Liver (tissue), 9 donors: ENCODE results near the gene MRS2. TPM values are rescaled to one million over a fixed set of nuclear protein-coding genes. Genes with fewer than 3 reads are reported as not detected.

Source experiments
- DNase-seq: peaks from one replicate; pipeline ENCODE4 v3.0.0-alpha.2; 2017; ENCODE audit warnings: low spot score
- H3K27ac ChIP-seq, 2 donors: one replicate each; pipeline ENCODE4 v1.7.0; 2013; ENCODE audit warnings: inconsistent platforms in 2 of 2, low read length in 2 of 2, control low read depth in 1 of 2, low read depth in 1 of 2, mild to moderate bottlenecking in 1 of 2
- H3K27me3 ChIP-seq, 4 donors: one replicate each; pipeline versions ENCODE4 v1.6.1 to v1.7.0; 2013; ENCODE audit warnings: low read length in 3 of 4, inconsistent platforms in 1 of 4, mild to moderate bottlenecking in 1 of 4, moderate library complexity in 1 of 4; ENCODE audit not compliant: control insufficient read depth in 4 of 4, insufficient read depth in 4 of 4
- H3K36me3 ChIP-seq, 4 donors: one replicate each; pipeline versions ENCODE4 v1.6.1 to v1.7.0; 2013; ENCODE audit warnings: low read length in 3 of 4, mild to moderate bottlenecking in 3 of 4, low read depth in 1 of 4, moderate library complexity in 1 of 4; ENCODE audit not compliant: control insufficient read depth in 4 of 4, insufficient read depth in 3 of 4
- H3K4me1 ChIP-seq, 4 donors: one replicate each; pipeline versions ENCODE4 v1.6.1 to v1.7.0; 2013; ENCODE audit warnings: low read length in 3 of 4, mild to moderate bottlenecking in 3 of 4, moderate library complexity in 1 of 4; ENCODE audit not compliant: control insufficient read depth in 4 of 4, insufficient read depth in 4 of 4
- H3K4me3 ChIP-seq, 3 donors: one replicate each; pipeline versions ENCODE4 v1.6.1 to v1.7.0; 2013; ENCODE audit warnings: low read length in 3 of 3, control low read depth in 1 of 3, low read depth in 1 of 3, mild to moderate bottlenecking in 1 of 3
- H3K9ac ChIP-seq, 2 donors: one replicate each; pipeline ENCODE4 v1.7.0; 2013; ENCODE audit warnings: low read length in 2 of 2, mild to moderate bottlenecking in 2 of 2, moderate library complexity in 2 of 2, control low read depth in 1 of 2, low read depth in 1 of 2
- H3K9me3 ChIP-seq, 4 donors: one replicate each; pipeline versions ENCODE4 v1.6.1 to v1.7.0; 2013; ENCODE audit warnings: low read length in 3 of 4; ENCODE audit not compliant: control insufficient read depth in 4 of 4
- ATF3 ChIP-seq: IDR thresholded peaks from 2 replicates; pipeline ENCODE4 v1.6.1; 2016; ENCODE audit warnings: antibody characterized with exemption
- CTCF ChIP-seq: fragments of 150-350 bp; IDR thresholded peaks from 2 replicates; pipeline ENCODE4 v1.5.1; 2017; ENCODE audit warnings: improper control_type of control experiment, low read depth, low read length; ENCODE audit not compliant: missing input control
- EGR1 ChIP-seq, 2 donors: IDR thresholded peaks; 2 replicates each; pipeline ENCODE4 v1.6.1; 2016 to 2018; ENCODE audit warnings: antibody characterized with exemption in 2 of 2, low read depth in 2 of 2
- FOXA1 ChIP-seq: IDR thresholded peaks from 2 replicates; pipeline ENCODE4 v1.6.1; 2016; ENCODE audit warnings: antibody characterized with exemption
- FOXA2 ChIP-seq: IDR thresholded peaks from 2 replicates; pipeline ENCODE4 v1.6.1; 2016; ENCODE audit warnings: antibody characterized with exemption
- GABPA ChIP-seq, 2 donors: IDR thresholded peaks in 1 of 2; conservative IDR thresholded peaks in 1 of 2; 2 replicates each; pipeline ENCODE4 v1.6.1; 2016; ENCODE audit warnings: antibody characterized with exemption in 2 of 2, mild to moderate bottlenecking in 1 of 2, moderate library complexity in 1 of 2
- HNF4A ChIP-seq, 2 donors: conservative IDR thresholded peaks; 2 replicates each; pipeline ENCODE4 v1.6.1; 2016; ENCODE audit warnings: antibody characterized with exemption in 2 of 2, mild to moderate bottlenecking in 2 of 2
- HNF4G ChIP-seq: IDR thresholded peaks from 2 replicates; pipeline ENCODE4 v1.6.1; 2016; ENCODE audit warnings: antibody characterized with exemption
- JUND ChIP-seq, 2 donors: IDR thresholded peaks; 2 replicates each; pipeline ENCODE4 v1.6.1; 2016; ENCODE audit warnings: antibody characterized with exemption in 2 of 2
- MAX ChIP-seq: IDR thresholded peaks from 2 replicates; pipeline ENCODE4 v1.6.1; 2016; ENCODE audit warnings: antibody characterized with exemption
- NR2F2 ChIP-seq: IDR thresholded peaks from 2 replicates; pipeline ENCODE4 v1.6.1; 2016; ENCODE audit warnings: antibody characterized with exemption
- RAD21 ChIP-seq, 2 donors: IDR thresholded peaks; 2 replicates each; pipeline ENCODE4 v1.6.1; 2016; ENCODE audit warnings: antibody characterized with exemption in 2 of 2, mild to moderate bottlenecking in 2 of 2
- REST ChIP-seq: IDR thresholded peaks from 2 replicates; pipeline ENCODE4 v1.6.1; 2016; ENCODE audit warnings: antibody characterized with exemption, mild to moderate bottlenecking
- RXRA ChIP-seq, 2 donors: IDR thresholded peaks; 2 replicates each; pipeline ENCODE4 v1.6.1; 2017 to 2018; ENCODE audit warnings: antibody characterized with exemption in 2 of 2, mild to moderate bottlenecking in 1 of 2
- SP1 ChIP-seq: IDR thresholded peaks from 2 replicates; pipeline ENCODE4 v1.6.1; 2018; ENCODE audit warnings: antibody characterized with exemption, mild to moderate bottlenecking
- TAF1 ChIP-seq: conservative IDR thresholded peaks from 2 replicates; pipeline ENCODE4 v1.6.1; 2016; ENCODE audit warnings: antibody characterized with exemption, mild to moderate bottlenecking
- YY1 ChIP-seq: IDR thresholded peaks from 2 replicates; pipeline ENCODE4 v1.6.1; 2016; ENCODE audit warnings: antibody characterized with exemption, mild to moderate bottlenecking
- WGBS: extraction: QIAGEN DNeasy Blood & Tissue Kit; methylation state at CpG from one replicate; pipeline ENCODE4 v1.1.7; 2013; 5-methylcytosine and 5-hydroxymethylcytosine counted together
- polyA plus RNA-seq, 2 donors: library from polyadenylated mRNA; stranded (reverse) in 1 of 2; unstranded in 1 of 2; fragments of 200-250 nt in 1 of 2; fragments of >200 nt in 1 of 2; fragmentation: Nextera tagmentation in 1 of 2; extraction: Ambion mirVana in 1 of 2; gene quantifications; one replicate each; pipeline versions ENCODE4 v1.2.1 to v1.2.3, GENCODE V29; 2013 to 2015
- total RNA-seq, 2 donors: library from RNA; depleted of rRNA; stranded (reverse); fragments of >200 nt; gene quantifications; one replicate each; pipeline ENCODE4 v1.2.3, GENCODE V29; 2014
- TF ChIP-seq, protein P1 (sequence below): IDR thresholded peaks from 2 replicates; pipeline ENCODE4 v1.6.1; 2016; ENCODE audit warnings: antibody characterized with exemption
- donor health status: healthy.
- donor health status: healthy.
- donor health status: healthy.
- donor health status: healthy.
- donor health status: healthy.

The MRS2 gene
- total and polyA plus RNA-seq, 4 donors: 10.1 to 20.1 (median 13.9) TPM

GRCh38 chr6:24408719-24409410 lies 6.1 kb downstream of the MRS2 start:
- H3K27ac ChIP-seq: no peak overlapping the region
- peaks cover 6 to 37% (median 31%) of the 10 kb centered on the region in 4 donors for H3K36me3 ChIP-seq
- no peaks in the 10 kb centered on the region for H3K27me3 ChIP-seq
- WGBS: 95% methylated on average over 2 of the region's 2 CpGs
- TF ChIP-seq ATF3 (no peak), SP1 (no peak), RAD21 (IDR thresholded peaks at IDR 0.05) (no peak), GABPA (IDR thresholded peaks at IDR 0.05 in 1 of 2, conservative IDR thresholded peaks at IDR 0.05 in 1 of 2) (no peak), REST (no peak), TAF1 (no peak), RXRA (IDR thresholded peaks at IDR 0.05) (no peak), FOXA1 (no peak), MAX (no peak), NR2F2 (no peak), EGR1 (IDR thresholded peaks at IDR 0.05; ENCODE audit: low read depth in 2 of 2) (no peak), FOXA2 (no peak), YY1 (no peak)
- DNase-seq: no peak
- no peaks in the 10 kb centered on the region for H3K9me3 ChIP-seq
- no peak overlapping the region for H3K4me3 ChIP-seq
- no peak overlapping the region for H3K9ac ChIP-seq
- H3K4me1 ChIP-seq: peaks cover 0 to 10% (median 0%) of the 10 kb centered on the region in 4 donors

GRCh38 chr6:24410622-24411021 lies 7.9 kb downstream of the MRS2 start:
- Histone ChIP-seq H3K9ac (no peak overlapping the region), H3K4me3 (no peak overlapping the region), H3K4me1 (no peaks in the 10 kb centered on the region), H3K27ac (no peak overlapping the region), H3K9me3 (no peaks in the 10 kb centered on the region), H3K27me3 (no peaks in the 10 kb centered on the region), H3K36me3 (peaks cover 6 to 40% (median 32%) of the 10 kb centered on the region in 4 donors)
- no peak for DNase-seq
- TF ChIP-seq HNF4A (conservative IDR thresholded peaks at IDR 0.05) (no peak), EGR1 (IDR thresholded peaks at IDR 0.05; ENCODE audit: low read depth in 2 of 2) (no peak), HNF4G (no peak), TAF1 (no peak)
- 98% methylated on average over 3 of the region's 3 CpGs for WGBS

GRCh38 chr6:24412294-24412693 lies 9.6 kb downstream of the MRS2 start:
- Histone ChIP-seq H3K36me3 (peaks cover 6 to 51% (median 37%) of the 10 kb centered on the region in 4 donors), H3K9me3 (no peaks in the 10 kb centered on the region), H3K27me3 (no peaks in the 10 kb centered on the region), H3K4me1 (peaks cover 0 to 4% (median 0%) of the 10 kb centered on the region in 4 donors), H3K9ac (no peak overlapping the region), H3K27ac (no peak overlapping the region), H3K4me3 (no peak overlapping the region)
- WGBS: 95% methylated on average over 4 of the region's 4 CpGs
- TF ChIP-seq, protein P1, sequence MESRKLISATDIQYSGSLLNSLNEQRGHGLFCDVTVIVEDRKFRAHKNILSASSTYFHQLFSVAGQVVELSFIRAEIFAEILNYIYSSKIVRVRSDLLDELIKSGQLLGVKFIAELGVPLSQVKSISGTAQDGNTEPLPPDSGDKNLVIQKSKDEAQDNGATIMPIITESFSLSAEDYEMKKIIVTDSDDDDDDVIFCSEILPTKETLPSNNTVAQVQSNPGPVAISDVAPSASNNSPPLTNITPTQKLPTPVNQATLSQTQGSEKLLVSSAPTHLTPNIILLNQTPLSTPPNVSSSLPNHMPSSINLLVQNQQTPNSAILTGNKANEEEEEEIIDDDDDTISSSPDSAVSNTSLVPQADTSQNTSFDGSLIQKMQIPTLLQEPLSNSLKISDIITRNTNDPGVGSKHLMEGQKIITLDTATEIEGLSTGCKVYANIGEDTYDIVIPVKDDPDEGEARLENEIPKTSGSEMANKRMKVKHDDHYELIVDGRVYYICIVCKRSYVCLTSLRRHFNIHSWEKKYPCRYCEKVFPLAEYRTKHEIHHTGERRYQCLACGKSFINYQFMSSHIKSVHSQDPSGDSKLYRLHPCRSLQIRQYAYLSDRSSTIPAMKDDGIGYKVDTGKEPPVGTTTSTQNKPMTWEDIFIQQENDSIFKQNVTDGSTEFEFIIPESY: no peak
- no peak for TF ChIP-seq GABPA (IDR thresholded peaks at IDR 0.05 in 1 of 2, conservative IDR thresholded peaks at IDR 0.05 in 1 of 2)
- TF ChIP-seq HNF4G: no peak
- no peak for TF ChIP-seq MAX
- TF ChIP-seq YY1: no peak
- no peak for TF ChIP-seq EGR1 (IDR thresholded peaks at IDR 0.05; ENCODE audit: low read depth in 2 of 2)
- TF ChIP-seq CTCF: no peak
- TF ChIP-seq JUND (IDR thresholded peaks at IDR 0.05): no peak
- no peak for TF ChIP-seq RAD21 (IDR thresholded peaks at IDR 0.05)
- TF ChIP-seq NR2F2: no peak
- no peak for TF ChIP-seq ATF3
- no peak for TF ChIP-seq FOXA1
- DNase-seq: no peak
